ENCODE data around the gene ZNF532.

ZNF532 gene

GRCh38 chr18:59033359-59033758, 168.7 kb downstream of the ZNF532 start:
- DNase-seq (ENCODE audit: low read depth) = no peak

- DNase-seq (ENCODE audit: low read depth) = no peak
Observed at GRCh38 chr18:59033974-59034373, 169.3 kb downstream of the ZNF532 start.

- DNase-seq (ENCODE audit: low read depth) = no peak
Observed at GRCh38 chr18:59035591-59035990, 170.9 kb downstream of the ZNF532 start.

All from activated T-cell treated with anti-CD3 and anti-CD28 coated beads for 48 hours (primary cell).